ENCODE results near the gene LAMA2.
A peak's percentile ranks its signal among the peaks of the same experiment; 100 is the strongest.

Gene LAMA2

GRCh38 chr6:129179283-129179682 lies 296.3 kb downstream of the LAMA2 start:
- H3K27me3 ChIP-seq (replicated peaks), result no peaks in the 10 kb centered on the region
- no peak for DNase-seq
- TF ChIP-seq CTCF (IDR thresholded peaks at IDR 0.05; ENCODE audit: low read depth, low read length, missing control alignments), result no peak
- no peak overlapping the region for H3K4me3 ChIP-seq (ENCODE audit: low read depth, low read length)
- no peak overlapping the region for H3K27ac ChIP-seq
- in situ Hi-C loops (cut with HindIII; ENCODE audit: low pct_ligation_motif_present, low sequenced_read_pairs), result no loop called here
- no peaks in the 10 kb centered on the region for H3K36me3 ChIP-seq (replicated peaks)

- H3K27me3 ChIP-seq (replicated peaks), result no peaks in the 10 kb centered on the region
- TF ChIP-seq CTCF (IDR thresholded peaks at IDR 0.05; ENCODE audit: low read depth, low read length, missing control alignments), result no peak
- no peaks in the 10 kb centered on the region for H3K36me3 ChIP-seq (replicated peaks)
- in situ Hi-C loops (cut with HindIII; ENCODE audit: low pct_ligation_motif_present, low sequenced_read_pairs), result no loop called here
- no peak overlapping the region for H3K4me3 ChIP-seq (ENCODE audit: low read depth, low read length)
- peak overlapping the region; percentile 84 for H3K27ac ChIP-seq
- no peak for DNase-seq
Measured at GRCh38 chr6:129181001-129181400, 298.1 kb downstream of the LAMA2 start.

GRCh38 chr6:129183187-129183591 lies 300.3 kb downstream of the LAMA2 start:
- Histone ChIP-seq H3K4me3 (ENCODE audit: low read depth, low read length) (peak overlapping the region; percentile 21), H3K36me3 (replicated peaks) (no peaks in the 10 kb centered on the region), H3K27ac (peak overlapping the region; percentile 84), H3K27me3 (replicated peaks) (no peaks in the 10 kb centered on the region)
- in situ Hi-C loops (cut with HindIII; ENCODE audit: low pct_ligation_motif_present, low sequenced_read_pairs), result no loop called here
- no peak for DNase-seq
- TF ChIP-seq CTCF (IDR thresholded peaks at IDR 0.05; ENCODE audit: low read depth, low read length, missing control alignments), result no peak

GRCh38 chr6:129183681-129184301 lies 300.9 kb downstream of the LAMA2 start:
- Histone ChIP-seq H3K27ac (peak overlapping the region; percentile 84), H3K4me3 (ENCODE audit: low read depth, low read length) (no peak overlapping the region), H3K27me3 (replicated peaks) (no peaks in the 10 kb centered on the region), H3K36me3 (replicated peaks) (no peaks in the 10 kb centered on the region)
- no peak for TF ChIP-seq CTCF (IDR thresholded peaks at IDR 0.05; ENCODE audit: low read depth, low read length, missing control alignments)
- in situ Hi-C loops (cut with HindIII; ENCODE audit: low pct_ligation_motif_present, low sequenced_read_pairs), result no loop called here
- peak; percentile 43 for DNase-seq

- H3K27ac ChIP-seq, result peak overlapping the region; percentile 45
- H3K36me3 ChIP-seq (replicated peaks), result no peaks in the 10 kb centered on the region
- no peak overlapping the region for H3K4me3 ChIP-seq (ENCODE audit: low read depth, low read length)
- in situ Hi-C loops (cut with HindIII; ENCODE audit: low pct_ligation_motif_present, low sequenced_read_pairs), result no loop called here
- no peak for DNase-seq
- no peaks in the 10 kb centered on the region for H3K27me3 ChIP-seq (replicated peaks)
- no peak for TF ChIP-seq CTCF (IDR thresholded peaks at IDR 0.05; ENCODE audit: low read depth, low read length, missing control alignments)
Measured at GRCh38 chr6:129184324-129184723, 301.4 kb downstream of the LAMA2 start.

GRCh38 chr6:129184808-129185366 lies 301.9 kb downstream of the LAMA2 start:
- peak overlapping the region; percentile 45 for H3K27ac ChIP-seq
- H3K36me3 ChIP-seq (replicated peaks), result no peaks in the 10 kb centered on the region
- no peak for DNase-seq
- no peak for TF ChIP-seq CTCF (IDR thresholded peaks at IDR 0.05; ENCODE audit: low read depth, low read length, missing control alignments)
- H3K27me3 ChIP-seq (replicated peaks), result no peaks in the 10 kb centered on the region
- no peak overlapping the region for H3K4me3 ChIP-seq (ENCODE audit: low read depth, low read length)
- in situ Hi-C loops (cut with HindIII; ENCODE audit: low pct_ligation_motif_present, low sequenced_read_pairs), result no loop called here
